ENCODE data around the gene MOCS1.

The MOCS1 gene

GRCh38 chr6:39908838-39909583, 25.3 kb downstream of the MOCS1 start:
- DNase-seq (ENCODE audit: low read depth, low spot score) = no peak
- no peak overlapping the region for H3K4me3 ChIP-seq (ENCODE audit: low read length)

DNA sequence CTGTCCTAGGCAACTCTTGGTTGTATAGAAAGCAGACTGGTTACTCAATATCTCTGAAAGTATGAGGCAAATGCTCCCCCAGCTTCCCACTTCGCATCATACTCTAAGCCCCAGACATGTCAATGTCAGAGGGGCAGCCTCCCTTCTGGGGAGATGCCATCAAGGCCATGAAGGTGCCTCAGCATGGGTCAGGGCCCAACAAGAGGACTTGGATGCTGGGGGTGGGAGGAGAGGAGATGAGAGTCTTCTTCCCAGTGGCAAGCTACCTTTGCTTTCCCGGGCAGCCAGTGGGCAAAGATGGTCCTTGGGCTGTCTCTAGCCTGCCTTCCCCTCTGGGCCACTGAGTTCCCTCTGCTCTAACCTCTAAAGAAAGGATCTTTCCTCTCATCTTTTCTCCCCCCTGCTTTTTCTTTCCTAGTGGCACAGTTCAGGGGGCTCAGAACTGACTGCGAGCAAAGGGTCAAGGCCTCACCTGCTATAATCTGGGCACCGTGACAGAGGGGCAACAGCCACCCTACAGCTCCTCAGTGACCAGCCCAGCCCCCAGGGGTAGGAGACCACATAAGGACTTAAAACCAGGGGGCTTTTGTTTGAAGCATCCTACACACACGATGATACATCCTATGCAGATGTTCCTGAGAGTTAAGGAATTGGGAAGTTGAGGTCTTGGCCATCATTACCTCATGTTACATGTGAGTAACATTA, 26.2 kb downstream of the MOCS1 start:
- no peak overlapping the region for H3K4me3 ChIP-seq (ENCODE audit: low read length)
- no peak for DNase-seq (ENCODE audit: low read depth, low spot score)

DNA sequence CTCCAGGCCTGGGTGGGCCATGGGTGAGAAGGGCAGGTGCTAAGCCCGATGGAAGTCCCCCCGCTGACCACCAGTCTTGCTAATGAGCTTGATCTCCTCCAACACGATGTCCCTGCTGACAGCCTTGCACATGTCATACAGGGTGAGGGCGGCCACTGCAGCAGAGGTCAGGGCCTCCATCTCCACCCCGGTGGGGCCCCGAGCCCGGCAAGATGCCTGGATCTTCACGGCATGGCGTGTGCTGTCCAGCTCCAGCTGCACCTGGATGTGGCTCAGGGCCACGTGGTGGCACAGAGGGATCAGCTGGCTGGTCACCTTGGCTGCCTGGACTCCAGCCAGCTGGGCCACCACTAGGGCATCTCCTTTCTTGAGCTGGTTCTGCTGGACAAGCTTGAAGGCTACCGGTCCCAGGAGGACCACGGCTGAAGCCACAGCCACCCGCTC, 27.9 kb downstream of the MOCS1 start:
- H3K4me3 ChIP-seq (ENCODE audit: low read length) = no peak overlapping the region

GRCh38 chr6:39905640-39905975, 28.7 kb downstream of the MOCS1 start:
- H3K4me3 ChIP-seq (ENCODE audit: low read length) = no peak overlapping the region
- DNase-seq (ENCODE audit: low read depth, low spot score) = no peak

More for the DNA sequence above, 27.9 kb downstream of the MOCS1 start:
- no peak for DNase-seq (ENCODE audit: low read depth, low spot score)

DNA sequence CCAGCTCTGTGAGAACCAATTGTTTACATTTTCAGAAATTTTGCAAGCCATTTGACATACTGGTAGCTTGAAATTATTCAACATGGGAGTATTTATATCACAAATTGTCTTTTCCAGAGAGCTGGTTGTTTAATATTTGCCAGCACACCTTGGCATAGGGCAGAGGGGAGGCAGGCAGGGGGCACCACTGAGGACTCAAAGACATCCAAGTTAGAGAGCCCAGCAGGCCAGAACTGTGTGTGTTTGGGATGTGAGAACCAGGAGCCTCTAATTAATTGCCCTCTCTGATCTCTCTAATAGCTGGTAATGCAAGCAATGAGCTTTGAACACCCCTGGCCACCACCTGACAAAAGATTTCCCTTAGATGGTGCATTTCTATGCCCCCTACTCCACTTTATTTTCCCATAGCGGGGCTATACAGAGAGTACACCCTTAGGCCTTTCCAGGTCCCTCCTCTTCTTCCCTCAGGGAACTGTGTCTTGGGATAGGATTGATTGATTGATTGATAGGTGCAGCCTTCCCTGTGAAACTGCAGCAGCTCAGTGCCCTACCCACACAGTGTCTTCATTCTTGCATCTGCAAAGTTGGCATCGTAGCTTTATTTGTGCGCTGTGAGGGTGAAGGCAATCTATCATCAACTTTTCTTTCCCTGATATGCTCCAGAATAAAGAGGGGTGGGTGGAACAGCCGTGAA, 29.2 kb downstream of the MOCS1 start:
- DNase-seq (ENCODE audit: low read depth, low spot score) = no peak
- no peak overlapping the region for H3K4me3 ChIP-seq (ENCODE audit: low read length)

DNA sequence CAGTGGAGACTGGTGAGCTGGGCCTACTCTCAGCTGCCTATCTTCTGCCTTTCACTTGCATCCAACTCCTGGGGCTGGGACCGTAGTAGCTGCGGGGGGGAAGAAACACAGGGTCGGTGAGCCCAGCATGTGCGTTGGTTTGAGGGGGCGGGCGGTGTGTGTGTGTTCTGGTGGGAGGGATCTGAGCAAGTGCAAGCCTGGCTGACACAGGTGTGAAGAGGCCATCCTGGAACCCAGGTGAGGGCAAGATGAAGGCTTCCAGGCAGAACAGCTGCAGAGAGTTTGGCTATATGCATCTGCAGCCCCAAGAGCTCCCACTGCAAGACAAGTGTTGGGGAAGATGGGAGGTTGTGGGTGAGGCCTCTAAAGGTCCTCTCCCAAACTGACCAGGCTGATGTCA, 30.6 kb downstream of the MOCS1 start:
- DNase-seq (ENCODE audit: low read depth, low spot score) = no peak
- no peak overlapping the region for H3K4me3 ChIP-seq (ENCODE audit: low read length)

DNA sequence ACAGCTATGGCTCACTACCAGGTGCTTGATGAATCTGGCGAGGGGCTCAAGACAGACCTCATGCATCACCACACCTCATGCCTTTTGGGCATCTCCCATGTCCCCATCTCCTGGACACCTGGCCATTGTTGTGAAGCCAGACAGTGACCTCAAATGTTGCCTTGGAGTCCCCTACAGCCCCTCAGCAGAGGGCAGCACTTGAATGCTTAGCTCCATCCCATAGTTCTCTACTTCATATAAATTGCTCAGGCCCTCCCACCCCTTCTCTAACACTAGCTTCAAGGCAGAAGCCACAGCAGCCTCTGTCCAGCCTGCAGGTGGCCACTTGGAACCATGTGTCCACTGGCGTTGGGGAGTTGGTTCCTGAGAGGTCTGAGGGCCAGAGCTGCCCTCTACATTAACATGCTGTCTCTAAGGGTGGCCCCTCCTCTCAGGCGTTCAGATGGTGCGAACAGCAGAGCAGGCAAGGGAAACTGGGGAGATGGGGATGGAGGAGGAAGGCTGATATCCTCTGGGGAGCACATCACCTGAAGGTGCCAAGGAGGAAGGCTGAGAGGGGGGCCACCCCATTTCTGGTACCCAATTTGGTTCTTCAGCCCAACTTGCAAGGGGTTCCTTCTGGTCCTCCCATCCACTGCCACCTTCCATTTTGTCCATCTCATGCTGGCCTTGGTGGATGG, 31.3 kb downstream of the MOCS1 start:
- DNase-seq (ENCODE audit: low read depth, low spot score) = no peak
- H3K4me3 ChIP-seq (ENCODE audit: low read length) = no peak overlapping the region

- H3K4me3 ChIP-seq (ENCODE audit: low read length) = no peak overlapping the region
Observed at GRCh38 chr6:39902136-39902535, 32.1 kb downstream of the MOCS1 start.

DNA sequence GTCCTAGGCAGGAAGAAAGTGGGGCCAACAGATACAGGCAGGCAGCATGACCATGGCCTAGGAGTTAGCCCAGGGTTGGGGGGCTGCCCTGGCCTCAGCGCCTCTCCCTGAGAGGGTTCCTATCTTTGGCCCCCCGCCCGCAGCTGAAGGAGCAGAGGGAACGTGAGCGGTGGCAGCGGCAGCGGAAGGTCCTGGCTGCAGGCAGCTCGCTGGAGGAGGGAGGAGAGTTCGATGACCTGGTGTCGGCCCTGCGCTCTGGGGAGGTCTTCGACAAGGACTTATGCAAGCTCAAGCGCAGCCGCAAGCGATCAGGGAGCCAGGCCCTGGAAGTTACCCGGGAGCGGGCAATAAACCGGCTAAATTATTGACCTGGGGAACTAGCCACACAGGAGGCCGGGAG, 32.6 kb downstream of the MOCS1 start:
- DNase-seq (ENCODE audit: low read depth, low spot score) = no peak
- no peak overlapping the region for H3K4me3 ChIP-seq (ENCODE audit: low read length)

More at GRCh38 chr6:39902136-39902535, 32.1 kb downstream of the MOCS1 start:
- DNase-seq (ENCODE audit: low read depth, low spot score) = no peak

GRCh38 chr6:39901116-39901655, 33.1 kb downstream of the MOCS1 start:
- H3K4me3 ChIP-seq (ENCODE audit: low read length) = no peak overlapping the region
- no peak for DNase-seq (ENCODE audit: low read depth, low spot score)

GRCh38 chr6:39899554-39900295, 34.5 kb downstream of the MOCS1 start:
- H3K4me3 ChIP-seq (ENCODE audit: low read length) = no peak overlapping the region
- no peak for DNase-seq (ENCODE audit: low read depth, low spot score)

DNA sequence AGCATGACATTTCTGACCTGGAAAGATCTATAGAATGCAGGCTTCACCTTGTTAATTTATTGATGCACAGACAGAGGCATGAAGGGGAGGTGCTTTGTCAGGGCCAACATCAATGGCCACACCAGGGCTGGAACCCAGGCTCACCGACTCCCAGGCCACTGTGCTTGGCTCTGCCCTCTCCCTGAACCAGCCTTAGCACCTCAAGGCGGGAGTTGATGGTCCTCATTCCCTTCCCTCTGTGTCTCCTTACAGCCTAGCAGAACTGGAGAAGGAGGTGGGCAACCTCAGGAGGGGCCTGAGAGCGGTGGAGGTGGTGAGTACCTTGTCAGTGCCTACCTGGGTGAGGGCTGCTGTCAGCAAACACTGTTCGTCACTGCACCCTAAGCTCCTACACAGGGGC, 35.6 kb downstream of the MOCS1 start:
- no peak overlapping the region for H3K4me3 ChIP-seq (ENCODE audit: low read length)
- no peak for DNase-seq (ENCODE audit: low read depth, low spot score)

- H3K4me3 ChIP-seq (ENCODE audit: low read length) = no peak overlapping the region
- DNase-seq (ENCODE audit: low read depth, low spot score) = no peak
Observed at GRCh38 chr6:39897698-39898097, 36.6 kb downstream of the MOCS1 start.

DNA sequence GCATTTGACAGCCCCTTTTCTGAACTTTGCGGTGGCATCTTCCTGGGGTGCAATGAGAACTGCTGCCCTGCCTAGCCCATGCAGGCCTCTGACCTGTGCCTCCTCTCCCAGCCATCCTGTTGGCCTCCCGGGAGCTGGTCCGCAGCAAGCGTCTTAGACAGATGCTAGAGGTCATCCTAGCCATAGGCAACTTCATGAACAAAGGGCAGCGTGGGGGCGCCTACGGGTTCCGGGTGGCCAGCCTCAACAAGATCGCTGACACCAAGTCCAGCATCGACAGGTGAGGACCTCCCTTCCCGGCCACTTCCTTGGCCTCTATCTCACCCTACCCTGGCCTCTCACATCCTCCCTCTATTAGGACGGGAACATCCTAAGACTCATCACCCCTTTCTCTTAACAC, 37.6 kb downstream of the MOCS1 start:
- no peak for DNase-seq (ENCODE audit: low read depth, low spot score)
- no peak overlapping the region for H3K4me3 ChIP-seq (ENCODE audit: low read length)

GRCh38 chr6:39893286-39893685, 41.0 kb downstream of the MOCS1 start:
- H3K4me3 ChIP-seq (ENCODE audit: low read length) = no peak overlapping the region
- DNase-seq (ENCODE audit: low read depth, low spot score) = no peak

- peak; percentile 44 for DNase-seq (ENCODE audit: low read depth, low spot score)
- H3K4me3 ChIP-seq (ENCODE audit: low read length) = no peak overlapping the region
Observed at GRCh38 chr6:39892490-39893129, 41.7 kb downstream of the MOCS1 start.

- no peak for DNase-seq (ENCODE audit: low read depth, low spot score)
- no peak overlapping the region for H3K4me3 ChIP-seq (ENCODE audit: low read length)
Observed at GRCh38 chr6:39891976-39892375, 42.3 kb downstream of the MOCS1 start.

DNA sequence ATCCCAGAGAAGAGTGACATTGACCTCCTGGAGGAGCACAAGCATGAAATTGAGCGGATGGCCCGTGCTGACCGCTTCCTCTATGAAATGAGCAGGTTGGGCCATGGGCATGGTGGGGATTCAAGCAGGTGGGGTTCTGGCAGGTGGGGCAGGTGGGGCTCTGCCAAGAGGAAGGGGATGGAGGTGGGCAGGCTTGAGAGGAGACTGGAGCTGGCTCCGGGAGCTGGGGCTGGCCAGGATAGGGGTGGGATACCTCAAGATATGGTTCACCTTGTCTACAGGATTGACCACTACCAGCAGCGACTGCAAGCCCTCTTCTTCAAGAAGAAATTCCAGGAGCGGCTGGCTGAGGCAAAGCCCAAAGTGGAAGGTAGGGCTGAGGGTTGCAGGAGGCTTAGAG, 42.9 kb downstream of the MOCS1 start:
- no peak overlapping the region for H3K4me3 ChIP-seq (ENCODE audit: low read length)
- no peak for DNase-seq (ENCODE audit: low read depth, low spot score)
